Measurements from ENCODE around the gene ELMO1. TPM values are rescaled to one million over a fixed set of nuclear protein-coding genes. Genes with fewer than 3 reads are reported as not detected.

The ELMO1 gene
- total and polyA plus RNA-seq, 2 of the 13 experiments (the other 11 are each of a cell fraction or from before 2014, with no cell fraction given): 0.11 to 0.17 TPM

DNA sequence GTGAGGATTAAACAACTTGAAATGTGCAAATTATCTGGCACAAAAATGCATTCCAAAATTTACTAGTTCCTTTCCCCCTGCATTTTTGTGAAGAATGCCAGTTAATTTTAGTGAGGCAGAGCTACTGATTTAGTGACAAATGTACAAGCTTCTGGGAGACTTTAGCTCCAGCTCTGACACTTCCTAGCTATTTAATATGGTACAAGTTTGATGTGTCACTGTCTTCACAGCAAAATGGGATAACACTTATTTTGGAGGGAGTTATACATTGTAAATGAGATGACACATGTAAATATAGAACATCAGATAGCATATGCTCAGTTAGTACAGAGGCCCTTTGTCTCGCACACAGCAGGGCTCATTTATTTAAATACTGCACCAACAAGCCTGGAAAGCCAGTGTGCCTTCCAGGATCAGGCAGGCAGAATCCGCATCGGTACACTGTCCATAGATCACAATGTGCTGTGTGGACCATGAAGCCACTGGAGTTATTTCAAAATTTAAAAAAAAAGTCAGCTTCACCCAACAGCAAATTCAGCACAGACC, 48.7 kb downstream of the ELMO1 start (continued):
- TF ChIP-seq, protein P1, sequence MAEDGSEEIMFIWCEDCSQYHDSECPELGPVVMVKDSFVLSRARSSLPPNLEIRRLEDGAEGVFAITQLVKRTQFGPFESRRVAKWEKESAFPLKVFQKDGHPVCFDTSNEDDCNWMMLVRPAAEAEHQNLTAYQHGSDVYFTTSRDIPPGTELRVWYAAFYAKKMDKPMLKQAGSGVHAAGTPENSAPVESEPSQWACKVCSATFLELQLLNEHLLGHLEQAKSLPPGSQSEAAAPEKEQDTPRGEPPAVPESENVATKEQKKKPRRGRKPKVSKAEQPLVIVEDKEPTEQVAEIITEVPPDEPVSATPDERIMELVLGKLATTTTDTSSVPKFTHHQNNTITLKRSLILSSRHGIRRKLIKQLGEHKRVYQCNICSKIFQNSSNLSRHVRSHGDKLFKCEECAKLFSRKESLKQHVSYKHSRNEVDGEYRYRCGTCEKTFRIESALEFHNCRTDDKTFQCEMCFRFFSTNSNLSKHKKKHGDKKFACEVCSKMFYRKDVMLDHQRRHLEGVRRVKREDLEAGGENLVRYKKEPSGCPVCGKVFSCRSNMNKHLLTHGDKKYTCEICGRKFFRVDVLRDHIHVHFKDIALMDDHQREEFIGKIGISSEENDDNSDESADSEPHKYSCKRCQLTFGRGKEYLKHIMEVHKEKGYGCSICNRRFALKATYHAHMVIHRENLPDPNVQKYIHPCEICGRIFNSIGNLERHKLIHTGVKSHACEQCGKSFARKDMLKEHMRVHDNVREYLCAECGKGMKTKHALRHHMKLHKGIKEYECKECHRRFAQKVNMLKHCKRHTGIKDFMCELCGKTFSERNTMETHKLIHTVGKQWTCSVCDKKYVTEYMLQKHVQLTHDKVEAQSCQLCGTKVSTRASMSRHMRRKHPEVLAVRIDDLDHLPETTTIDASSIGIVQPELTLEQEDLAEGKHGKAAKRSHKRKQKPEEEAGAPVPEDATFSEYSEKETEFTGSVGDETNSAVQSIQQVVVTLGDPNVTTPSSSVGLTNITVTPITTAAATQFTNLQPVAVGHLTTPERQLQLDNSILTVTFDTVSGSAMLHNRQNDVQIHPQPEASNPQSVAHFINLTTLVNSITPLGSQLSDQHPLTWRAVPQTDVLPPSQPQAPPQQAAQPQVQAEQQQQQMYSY (CRISPR knock-in tag; IDR thresholded peaks at IDR 0.05): no peak
- TF ChIP-seq ZNF460 (CRISPR knock-in tag; IDR thresholded peaks at IDR 0.05; ENCODE audit: borderline replicate concordance) (no peak), ARNT (IDR thresholded peaks at IDR 0.05) (no peak), ZFP82 (CRISPR knock-in tag; IDR thresholded peaks at IDR 0.05; ENCODE audit: borderline replicate concordance) (no peak)

DNA sequence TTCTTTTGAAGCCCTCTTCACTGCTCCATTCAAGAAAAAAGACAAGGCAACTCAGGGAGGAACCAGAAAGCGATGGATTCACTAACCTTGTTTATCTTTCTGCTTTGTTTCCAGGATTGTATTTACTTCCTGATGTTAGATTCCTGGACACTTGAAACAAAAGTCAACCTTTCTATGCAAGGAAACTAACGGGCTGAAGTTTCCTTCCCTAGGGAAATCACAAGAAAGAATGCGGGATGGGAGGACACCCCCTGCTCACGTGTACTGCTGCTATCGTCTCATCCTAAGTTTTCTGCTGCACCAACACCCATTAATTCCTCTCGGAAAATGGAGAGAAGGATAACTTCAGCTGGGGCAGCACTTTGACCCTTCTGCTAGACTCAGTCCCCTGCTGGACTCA, 50.3 kb downstream of the ELMO1 start:
- ATAC-seq (no peak), DNase-seq (ENCODE audit: low spot score) (no peak), FAIRE-seq (no peak)
- no peaks in the 10 kb centered on the region for H3K4me1 ChIP-seq (ENCODE audit: insufficient read depth, low read length)
- H2AFZ ChIP-seq (ENCODE audit: low read length): no peak overlapping the region
- no peak overlapping the region for H3K4me2 ChIP-seq (ENCODE audit: low read depth, low read length)
- in situ Hi-C loops (cut with HindIII; ENCODE audit: extremely low pct_ligation_motif_present, low pct_unique_long_range_greater_than_20kb): no loop called here
- ChIA-PET CTCF (ENCODE audit: low intra/inter-chr PET ratio, low total read pairs) (no interaction called here), POLR2A (no interaction called here)
- 27% methylated on average over 4 of the region's 6 CpGs for WGBS (ENCODE audit: low lambda C conversion rate)
- no peaks in the 10 kb centered on the region for H4K20me1 ChIP-seq (ENCODE audit: insufficient read depth, low read length)
- H3K36me3 ChIP-seq (replicated peaks in 1 of 2; ENCODE audit: control insufficient read depth in 1 of 2, insufficient read depth in 2 of 2, low read length in 2 of 2): no peaks in the 10 kb centered on the region
- no TSS peak for BruUV-seq (replicated peaks)
- H3K9me3 ChIP-seq (ENCODE audit: low read length): no peaks in the 10 kb centered on the region
- H3K79me2 ChIP-seq (ENCODE audit: insufficient read depth, low read length): no peaks in the 10 kb centered on the region
- H3K9ac ChIP-seq (ENCODE audit: insufficient read depth, low read depth, low read length): no peak overlapping the region
- no peak overlapping the region for H3K4me3 ChIP-seq (replicated peaks in 1 of 3; ENCODE audit: insufficient read depth in 1 of 3, low read depth in 2 of 3, low read length in 3 of 3)
- intact Hi-C loops (cut with micrococcal nuclease; ENCODE audit: unreplicated experiment): no loop called here
- no peaks in the 10 kb centered on the region for H3K27me3 ChIP-seq (ENCODE audit: control insufficient read depth in 1 of 2, insufficient read depth in 2 of 2, low read length in 2 of 2)
- H3K27ac ChIP-seq (ENCODE audit: extremely low read length, insufficient read depth, low read length): no peak overlapping the region
- TF ChIP-seq SIX1 (CRISPR knock-in tag; IDR thresholded peaks at IDR 0.05; ENCODE audit: borderline replicate concordance) (no peak), JARID2 (CRISPR knock-in tag; IDR thresholded peaks at IDR 0.05; ENCODE audit: insufficient replicate concordance) (no peak), ZNF749 (CRISPR knock-in tag; IDR thresholded peaks at IDR 0.05; ENCODE audit: borderline replicate concordance) (no peak), RORA (CRISPR knock-in tag; IDR thresholded peaks at IDR 0.05) (no peak), ZNF337 (CRISPR knock-in tag; IDR thresholded peaks at IDR 0.05; ENCODE audit: borderline replicate concordance, low read depth) (no peak), MLLT10 (CRISPR knock-in tag; IDR thresholded peaks at IDR 0.05) (no peak), RNF2 (conservative IDR thresholded peaks at IDR 0.05; ENCODE audit: low read depth) (no peak), ZNF432 (CRISPR knock-in tag; IDR thresholded peaks at IDR 0.05; ENCODE audit: borderline replicate concordance) (no peak), MED8 (CRISPR knock-in tag; IDR thresholded peaks at IDR 0.05; ENCODE audit: insufficient replicate concordance) (no peak), EEA1 (CRISPR knock-in tag; IDR thresholded peaks at IDR 0.05; ENCODE audit: borderline replicate concordance) (no peak)
- TF ChIP-seq, protein P2, sequence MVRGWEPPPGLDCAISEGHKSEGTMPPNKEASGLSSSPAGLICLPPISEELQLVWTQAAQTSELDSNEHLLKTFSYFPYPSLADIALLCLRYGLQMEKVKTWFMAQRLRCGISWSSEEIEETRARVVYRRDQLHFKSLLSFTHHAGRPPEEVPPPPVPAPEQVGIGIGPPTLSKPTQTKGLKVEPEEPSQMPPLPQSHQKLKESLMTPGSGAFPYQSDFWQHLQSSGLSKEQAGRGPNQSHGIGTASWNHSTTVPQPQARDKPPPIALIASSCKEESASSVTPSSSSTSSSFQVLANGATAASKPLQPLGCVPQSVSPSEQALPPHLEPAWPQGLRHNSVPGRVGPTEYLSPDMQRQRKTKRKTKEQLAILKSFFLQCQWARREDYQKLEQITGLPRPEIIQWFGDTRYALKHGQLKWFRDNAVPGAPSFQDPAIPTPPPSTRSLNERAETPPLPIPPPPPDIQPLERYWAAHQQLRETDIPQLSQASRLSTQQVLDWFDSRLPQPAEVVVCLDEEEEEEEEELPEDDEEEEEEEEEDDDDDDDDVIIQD (CRISPR knock-in tag; IDR thresholded peaks at IDR 0.05; ENCODE audit: low read depth): no peak
- TF ChIP-seq, protein P3, sequence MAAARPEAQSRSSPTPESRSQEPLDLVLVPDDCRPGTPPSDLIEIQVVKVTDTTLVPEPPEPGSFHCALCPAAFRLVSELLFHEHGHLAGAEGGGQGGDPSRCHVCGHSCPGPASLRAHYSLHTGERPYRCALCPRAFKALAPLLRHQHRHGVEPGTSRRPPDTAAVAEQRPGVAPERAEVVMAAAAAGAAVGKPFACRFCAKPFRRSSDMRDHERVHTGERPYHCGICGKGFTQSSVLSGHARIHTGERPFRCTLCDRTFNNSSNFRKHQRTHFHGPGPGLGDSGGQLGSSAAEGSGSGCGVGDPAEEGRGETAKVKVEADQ (CRISPR knock-in tag; IDR thresholded peaks at IDR 0.05; ENCODE audit: borderline replicate concordance): no peak
- TF ChIP-seq, protein P4, sequence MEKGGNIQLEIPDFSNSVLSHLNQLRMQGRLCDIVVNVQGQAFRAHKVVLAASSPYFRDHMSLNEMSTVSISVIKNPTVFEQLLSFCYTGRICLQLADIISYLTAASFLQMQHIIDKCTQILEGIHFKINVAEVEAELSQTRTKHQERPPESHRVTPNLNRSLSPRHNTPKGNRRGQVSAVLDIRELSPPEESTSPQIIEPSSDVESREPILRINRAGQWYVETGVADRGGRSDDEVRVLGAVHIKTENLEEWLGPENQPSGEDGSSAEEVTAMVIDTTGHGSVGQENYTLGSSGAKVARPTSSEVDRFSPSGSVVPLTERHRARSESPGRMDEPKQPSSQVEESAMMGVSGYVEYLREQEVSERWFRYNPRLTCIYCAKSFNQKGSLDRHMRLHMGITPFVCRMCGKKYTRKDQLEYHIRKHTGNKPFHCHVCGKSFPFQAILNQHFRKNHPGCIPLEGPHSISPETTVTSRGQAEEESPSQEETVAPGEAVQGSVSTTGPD (CRISPR knock-in tag; IDR thresholded peaks at IDR 0.05): no peak

Measured in HepG2 (cell line).